K562 (cell line): Measurements from ENCODE around the gene WFIKKN1. TPM values are rescaled to one million over a fixed set of nuclear protein-coding genes. Genes with fewer than 3 reads are reported as not detected.

Source experiments
- COPS2 ChIP-seq: fragments of 450-650 bp; conservative IDR thresholded peaks from 2 replicates; pipeline ENCODE4 v1.6.1; 2016; ENCODE audit warnings: mild to moderate bottlenecking, moderate library complexity
- CREM ChIP-seq: IDR thresholded peaks from 2 replicates; pipeline ENCODE4 v1.6.1; 2014; ENCODE audit warnings: antibody characterized with exemption, low read depth
- EHMT2 ChIP-seq: fragments of 450-650 bp; IDR thresholded peaks from 2 replicates; pipeline ENCODE4 v1.6.1; 2018; ENCODE audit warnings: antibody characterized with exemption
- MEIS2 ChIP-seq: fragments of 450-650 bp; IDR thresholded peaks from 2 replicates; pipeline ENCODE4 v1.6.1; 2014; ENCODE audit warnings: mild to moderate bottlenecking; ENCODE audit not compliant: partially characterized antibody
- NUFIP1 ChIP-seq: fragments of 450-650 bp; IDR thresholded peaks from 2 replicates; pipeline ENCODE4 v1.6.1; 2018; ENCODE audit not compliant: partially characterized antibody
- RB1 ChIP-seq: fragments of 450-650 bp; IDR thresholded peaks from 2 replicates; pipeline ENCODE4 v1.6.1; 2017; ENCODE audit warnings: low read depth, mild to moderate bottlenecking
- SPI1 ChIP-seq: IDR thresholded peaks from 2 replicates; pipeline ENCODE4 v1.6.1; 2011; ENCODE audit warnings: low read depth, low read length, control low read depth, borderline replicate concordance
- SRSF1 ChIP-seq: fragments of 200-400 bp; formaldehyde crosslinking; IDR thresholded peaks from 2 replicates; pipeline ENCODE4 v1.6.1; 2017; ENCODE audit warnings: mild to moderate bottlenecking, low read depth, low read length, moderate library complexity
- XRCC5 ChIP-seq: fragments of 200-400 bp; formaldehyde crosslinking; IDR thresholded peaks from 2 replicates; pipeline ENCODE4 v1.6.1; 2017; ENCODE audit warnings: low read depth, mild to moderate bottlenecking, low read length
- ZKSCAN3 ChIP-seq: fragments of 250-450 bp; sonication (Bioruptor Pico); IDR thresholded peaks from 2 replicates; pipeline ENCODE4 v1.4.0; 2020
- polyA plus RNA-seq, 8 experiments: library from polyadenylated mRNA; depleted of rRNA in 4 of 8; stranded (reverse) in 5 of 8; unstranded in 3 of 8; fragments of >200 nt; fragmentation: Nextera tagmentation in 2 of 8; fragmentation: Illumina TruSeq in 1 of 8; extraction: Ambion mirVana in 2 of 8; extraction: Trizol in 1 of 8; gene quantifications; 2 replicates each; pipeline versions ENCODE4 v1.2.1 to v1.2.3, GENCODE V29; 2011 to 2014; ENCODE audit warnings: inconsistent platforms in 1 of 8, missing spikeins in 1 of 8
- total RNA-seq, 7 experiments: library from RNA; depleted of rRNA in 6 of 7; stranded (reverse); fragments of >200 nt in 6 of 7; fragmentation: Illumina TruSeq in 2 of 7; extraction: Trizol in 2 of 7; gene quantifications; 2 replicates each; pipeline versions ENCODE4 v1.2.1 to v1.2.3, GENCODE V29; 2011 to 2021; ENCODE audit warnings: low replicate concordance in 1 of 7
- TF ChIP-seq, protein P1 (sequence below): fragments of 450-650 bp; formaldehyde crosslinking; IDR thresholded peaks from 2 replicates; pipeline ENCODE4 v1.4.0; 2020; ENCODE audit warnings: mild to moderate bottlenecking, moderate library complexity
- TF ChIP-seq, protein P2 (sequence below): fragments of 250-450 bp; sonication (Bioruptor Pico); IDR thresholded peaks from 2 replicates; pipeline ENCODE4 v1.8.0; 2022; ENCODE audit warnings: inconsistent platforms
- TF ChIP-seq, protein P3 (sequence below), 2 experiments: fragments of 450-650 bp; IDR thresholded peaks; 2 replicates each; pipeline ENCODE4 v1.6.1; 2016
- TF ChIP-seq, protein P4 (sequence below), 2 experiments: fragments of 250-450 bp in 1 of 2; fragments of 450-650 bp in 1 of 2; sonication (Bioruptor Pico) in 1 of 2; IDR thresholded peaks; 2 replicates each; pipeline versions ENCODE4 v1.6.1 to v1.8.0; 2016 to 2021; ENCODE audit warnings: mild to moderate bottlenecking in 2 of 2, moderate library complexity in 2 of 2, missing compliant biosample characterization in 1 of 2, missing genetic modification characterization in 1 of 2
- TF ChIP-seq, protein P5 (sequence below), 3 experiments: IDR thresholded peaks in 2 of 3; conservative IDR thresholded peaks in 1 of 3; 2 replicates each; pipeline ENCODE4 v1.5.1; 2011 to 2012; ENCODE audit warnings: low read length in 3 of 3, mild to moderate bottlenecking in 3 of 3, control low read depth in 2 of 3, improper control_type of control experiment in 1 of 3, inconsistent platforms in 1 of 3, low read depth in 1 of 3, mixed read lengths in 1 of 3, moderate library complexity in 1 of 3; ENCODE audit not compliant: insufficient read depth in 2 of 3

The WFIKKN1 gene
- total and polyA plus RNA-seq, 9 of the 15 experiments (the other 6 are each of a cell fraction or from before 2014, with no cell fraction given) = 0.14 to 1.1 (median 0.50) TPM; not detected in 4

DNA sequence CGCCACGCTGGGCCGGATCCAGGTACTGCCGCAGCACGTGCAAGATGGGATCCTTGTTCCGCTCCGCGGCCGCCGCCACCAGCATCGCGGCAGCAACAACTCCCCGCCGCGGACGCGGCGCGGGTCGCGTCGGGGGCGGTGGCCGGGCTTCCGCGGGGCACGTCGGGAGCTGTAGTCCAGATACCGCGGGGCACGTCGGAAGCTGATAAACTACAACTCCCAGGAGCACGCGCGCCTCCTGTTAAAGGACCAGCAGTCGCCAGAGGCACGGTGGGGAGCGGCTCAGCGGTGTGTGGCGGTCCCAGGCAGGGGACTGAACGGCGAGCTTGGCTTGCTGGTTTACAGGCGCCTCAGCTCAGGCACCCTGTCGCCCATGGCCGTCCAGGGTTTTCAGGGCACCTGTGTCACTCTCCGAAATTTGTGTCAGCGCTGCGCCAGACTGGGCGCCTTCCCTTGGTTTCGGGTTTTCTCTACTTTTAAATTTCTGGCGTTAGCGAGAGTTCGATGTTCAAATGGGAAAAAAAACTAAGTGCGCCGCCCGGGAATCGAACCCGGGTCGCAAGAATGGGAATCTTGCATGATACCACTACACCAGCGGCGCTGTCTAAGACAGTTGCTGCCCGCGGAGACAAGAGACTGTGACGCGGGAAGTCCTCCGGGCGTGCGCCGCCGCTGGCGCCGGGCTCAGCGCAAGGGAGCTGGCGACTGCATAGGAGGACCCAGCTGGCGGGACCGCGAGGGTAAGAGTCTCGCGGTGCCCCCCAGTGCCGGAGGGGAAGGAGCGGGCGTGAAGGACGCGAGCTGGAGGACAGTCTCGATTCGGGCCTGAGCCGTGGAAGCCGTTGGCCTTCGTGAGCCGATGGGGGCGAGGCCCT, 5.7 kb downstream of the WFIKKN1 start, which contains the start of gene METTL26 (continued):
- TF ChIP-seq, protein P1, sequence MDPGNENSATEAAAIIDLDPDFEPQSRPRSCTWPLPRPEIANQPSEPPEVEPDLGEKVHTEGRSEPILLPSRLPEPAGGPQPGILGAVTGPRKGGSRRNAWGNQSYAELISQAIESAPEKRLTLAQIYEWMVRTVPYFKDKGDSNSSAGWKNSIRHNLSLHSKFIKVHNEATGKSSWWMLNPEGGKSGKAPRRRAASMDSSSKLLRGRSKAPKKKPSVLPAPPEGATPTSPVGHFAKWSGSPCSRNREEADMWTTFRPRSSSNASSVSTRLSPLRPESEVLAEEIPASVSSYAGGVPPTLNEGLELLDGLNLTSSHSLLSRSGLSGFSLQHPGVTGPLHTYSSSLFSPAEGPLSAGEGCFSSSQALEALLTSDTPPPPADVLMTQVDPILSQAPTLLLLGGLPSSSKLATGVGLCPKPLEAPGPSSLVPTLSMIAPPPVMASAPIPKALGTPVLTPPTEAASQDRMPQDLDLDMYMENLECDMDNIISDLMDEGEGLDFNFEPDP (CRISPR knock-in tag) = no peak
- TF ChIP-seq EHMT2 = no peak
- TF ChIP-seq, protein P2, sequence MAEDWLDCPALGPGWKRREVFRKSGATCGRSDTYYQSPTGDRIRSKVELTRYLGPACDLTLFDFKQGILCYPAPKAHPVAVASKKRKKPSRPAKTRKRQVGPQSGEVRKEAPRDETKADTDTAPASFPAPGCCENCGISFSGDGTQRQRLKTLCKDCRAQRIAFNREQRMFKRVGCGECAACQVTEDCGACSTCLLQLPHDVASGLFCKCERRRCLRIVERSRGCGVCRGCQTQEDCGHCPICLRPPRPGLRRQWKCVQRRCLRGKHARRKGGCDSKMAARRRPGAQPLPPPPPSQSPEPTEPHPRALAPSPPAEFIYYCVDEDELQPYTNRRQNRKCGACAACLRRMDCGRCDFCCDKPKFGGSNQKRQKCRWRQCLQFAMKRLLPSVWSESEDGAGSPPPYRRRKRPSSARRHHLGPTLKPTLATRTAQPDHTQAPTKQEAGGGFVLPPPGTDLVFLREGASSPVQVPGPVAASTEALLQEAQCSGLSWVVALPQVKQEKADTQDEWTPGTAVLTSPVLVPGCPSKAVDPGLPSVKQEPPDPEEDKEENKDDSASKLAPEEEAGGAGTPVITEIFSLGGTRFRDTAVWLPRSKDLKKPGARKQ (CRISPR knock-in tag) = no peak
- TF ChIP-seq ZKSCAN3 = no peak
- TF ChIP-seq RB1 = peak; percentile 87
- TF ChIP-seq SRSF1 = no peak
- TF ChIP-seq, protein P3, sequence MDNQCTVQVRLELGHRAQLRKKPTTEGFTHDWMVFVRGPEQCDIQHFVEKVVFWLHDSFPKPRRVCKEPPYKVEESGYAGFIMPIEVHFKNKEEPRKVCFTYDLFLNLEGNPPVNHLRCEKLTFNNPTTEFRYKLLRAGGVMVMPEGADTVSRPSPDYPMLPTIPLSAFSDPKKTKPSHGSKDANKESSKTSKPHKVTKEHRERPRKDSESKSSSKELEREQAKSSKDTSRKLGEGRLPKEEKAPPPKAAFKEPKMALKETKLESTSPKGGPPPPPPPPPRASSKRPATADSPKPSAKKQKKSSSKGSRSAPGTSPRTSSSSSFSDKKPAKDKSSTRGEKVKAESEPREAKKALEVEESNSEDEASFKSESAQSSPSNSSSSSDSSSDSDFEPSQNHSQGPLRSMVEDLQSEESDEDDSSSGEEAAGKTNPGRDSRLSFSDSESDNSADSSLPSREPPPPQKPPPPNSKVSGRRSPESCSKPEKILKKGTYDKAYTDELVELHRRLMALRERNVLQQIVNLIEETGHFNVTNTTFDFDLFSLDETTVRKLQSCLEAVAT (IDR thresholded peaks at IDR 0.05) = no peak
- TF ChIP-seq COPS2 = no peak
- TF ChIP-seq SPI1 = 0 out of 2 replicates have a peak, but pooled peaks have one; percentile 26
- TF ChIP-seq MEIS2 = no peak
- TF ChIP-seq CREM = peak; percentile 90
- TF ChIP-seq XRCC5 = peak; percentile 87
- TF ChIP-seq, protein P4, sequence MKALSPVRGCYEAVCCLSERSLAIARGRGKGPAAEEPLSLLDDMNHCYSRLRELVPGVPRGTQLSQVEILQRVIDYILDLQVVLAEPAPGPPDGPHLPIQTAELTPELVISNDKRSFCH (CRISPR knock-in tag; IDR thresholded peaks at IDR 0.05) = no peak
- TF ChIP-seq, protein P4 (tag; IDR thresholded peaks at IDR 0.05) = peak; percentile 67
- TF ChIP-seq, protein P5, sequence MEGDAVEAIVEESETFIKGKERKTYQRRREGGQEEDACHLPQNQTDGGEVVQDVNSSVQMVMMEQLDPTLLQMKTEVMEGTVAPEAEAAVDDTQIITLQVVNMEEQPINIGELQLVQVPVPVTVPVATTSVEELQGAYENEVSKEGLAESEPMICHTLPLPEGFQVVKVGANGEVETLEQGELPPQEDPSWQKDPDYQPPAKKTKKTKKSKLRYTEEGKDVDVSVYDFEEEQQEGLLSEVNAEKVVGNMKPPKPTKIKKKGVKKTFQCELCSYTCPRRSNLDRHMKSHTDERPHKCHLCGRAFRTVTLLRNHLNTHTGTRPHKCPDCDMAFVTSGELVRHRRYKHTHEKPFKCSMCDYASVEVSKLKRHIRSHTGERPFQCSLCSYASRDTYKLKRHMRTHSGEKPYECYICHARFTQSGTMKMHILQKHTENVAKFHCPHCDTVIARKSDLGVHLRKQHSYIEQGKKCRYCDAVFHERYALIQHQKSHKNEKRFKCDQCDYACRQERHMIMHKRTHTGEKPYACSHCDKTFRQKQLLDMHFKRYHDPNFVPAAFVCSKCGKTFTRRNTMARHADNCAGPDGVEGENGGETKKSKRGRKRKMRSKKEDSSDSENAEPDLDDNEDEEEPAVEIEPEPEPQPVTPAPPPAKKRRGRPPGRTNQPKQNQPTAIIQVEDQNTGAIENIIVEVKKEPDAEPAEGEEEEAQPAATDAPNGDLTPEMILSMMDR (IDR thresholded peaks at IDR 0.05 in 2 of 3, conservative IDR thresholded peaks at IDR 0.05 in 1 of 3; ENCODE audit: insufficient read depth in 2 of 3, low read depth in 1 of 3, low read length in 3 of 3) = peak in 2 of 3 experiments; percentile 46 to 68; a peak in 4 of 6 replicates
- no peak for TF ChIP-seq NUFIP1
